BLaER1 (cell line): Measurements from ENCODE around the gene NPTXR.
A peak's percentile ranks its signal among the peaks of the same experiment; 100 is the strongest.

Source experiments
- H3K27ac ChIP-seq: shearing (Covaris generic); formaldehyde crosslinking; 2 replicates; pipeline ENCODE4 v1.8.1; 2022
- H3K27me3 ChIP-seq: shearing (Covaris generic); formaldehyde crosslinking; 2 replicates; pipeline ENCODE4 v1.8.1; 2022
- H3K36me3 ChIP-seq: shearing (Covaris generic); formaldehyde crosslinking; 2 replicates; pipeline ENCODE4 v1.8.1; 2022
- H3K4me1 ChIP-seq: shearing (Covaris generic); formaldehyde crosslinking; 2 replicates; pipeline ENCODE4 v1.8.1; 2022
- H3K4me2 ChIP-seq: shearing (Covaris generic); formaldehyde crosslinking; 2 replicates; pipeline ENCODE4 v1.8.1; 2022
- H3K4me3 ChIP-seq: shearing (Covaris generic); formaldehyde crosslinking; 2 replicates; pipeline ENCODE4 v1.8.1; 2022
- H3K9ac ChIP-seq: shearing (Covaris generic); formaldehyde crosslinking; 2 replicates; pipeline ENCODE4 v1.8.1; 2022
- H3K9me3 ChIP-seq: shearing (Covaris generic); formaldehyde crosslinking; 2 replicates; pipeline ENCODE4 v1.8.1; 2022
- H4K20me1 ChIP-seq: shearing (Covaris generic); formaldehyde crosslinking; 2 replicates; pipeline ENCODE4 v1.8.1; 2022
- Cebpa-rat ChIP-seq: shearing (Covaris generic); IDR thresholded peaks from 2 replicates; pipeline ENCODE4 v1.8.1; 2022

NPTXR gene

GRCh38 chr22:38843657-38844314 is at the start of gene NPTXR:
NPTXR (minus strand) TSS chr22:38844028.
- peak within 1 kb of the TSS; percentile 79 for H3K9ac ChIP-seq
- no peak for TF ChIP-seq Cebpa-rat
- H3K27me3 ChIP-seq, result no peaks in the 10 kb centered on the region; the same call in 1 of the 2 replicates
- peaks cover 34% of the 10 kb centered on the region for H3K4me1 ChIP-seq
- H3K9me3 ChIP-seq, result no peaks in the 10 kb centered on the region
- peak within 1 kb of the TSS; percentile 71 for H3K27ac ChIP-seq
- H3K36me3 ChIP-seq, result no peaks in the 10 kb centered on the region
- H4K20me1 ChIP-seq, result peaks cover 31% of the 10 kb centered on the region
- peak within 1 kb of the TSS; percentile 76 for H3K4me3 ChIP-seq
- peak within 1 kb of the TSS; percentile 87 for H3K4me2 ChIP-seq

GRCh38 chr22:38891256-38891655 is 47.4 kb upstream of the NPTXR start:
- TF ChIP-seq Cebpa-rat, result no peak
- Histone ChIP-seq H3K9me3 (no peaks in the 10 kb centered on the region), H3K27me3 (no peaks in the 10 kb centered on the region), H4K20me1 (no peaks in the 10 kb centered on the region), H3K4me1 (no peaks in the 10 kb centered on the region; the same call in 1 of the 2 replicates), H3K4me2 (no peak overlapping the region), H3K9ac (no peak overlapping the region), H3K27ac (no peak overlapping the region), H3K4me3 (no peak overlapping the region), H3K36me3 (no peaks in the 10 kb centered on the region)

- Histone ChIP-seq H3K4me1 (no peaks in the 10 kb centered on the region; the same call in 1 of the 2 replicates), H3K36me3 (no peaks in the 10 kb centered on the region), H3K4me2 (no peak overlapping the region), H3K27ac (no peak overlapping the region), H3K9ac (no peak overlapping the region), H3K9me3 (no peaks in the 10 kb centered on the region), H4K20me1 (no peaks in the 10 kb centered on the region), H3K4me3 (no peak overlapping the region), H3K27me3 (no peaks in the 10 kb centered on the region)
- TF ChIP-seq Cebpa-rat, result no peak
Measured at GRCh38 chr22:38890377-38890776, 46.5 kb upstream of the NPTXR start.

- H4K20me1 ChIP-seq, result no peaks in the 10 kb centered on the region
- no peaks in the 10 kb centered on the region for H3K36me3 ChIP-seq
- H3K27me3 ChIP-seq, result no peaks in the 10 kb centered on the region
- H3K4me1 ChIP-seq, result peaks cover 19% of the 10 kb centered on the region
- no peak overlapping the region for H3K9ac ChIP-seq
- TF ChIP-seq Cebpa-rat, result no peak
- no peaks in the 10 kb centered on the region for H3K9me3 ChIP-seq
- H3K4me3 ChIP-seq, result no peak overlapping the region
- no peak overlapping the region; the same call in 1 of the 2 replicates for H3K4me2 ChIP-seq
- no peak overlapping the region for H3K27ac ChIP-seq
Measured at GRCh38 chr22:38886333-38886732, 42.5 kb upstream of the NPTXR start.

- Histone ChIP-seq H3K27me3 (no peaks in the 10 kb centered on the region), H4K20me1 (no peaks in the 10 kb centered on the region), H3K4me2 (peak overlapping the region; percentile 57), H3K4me1 (peaks cover 29% of the 10 kb centered on the region), H3K4me3 (no peak overlapping the region), H3K9me3 (no peaks in the 10 kb centered on the region), H3K36me3 (no peaks in the 10 kb centered on the region), H3K9ac (no peak overlapping the region), H3K27ac (peak overlapping the region; percentile 14; the same call in 1 of the 2 replicates)
- TF ChIP-seq Cebpa-rat, result no peak
Measured at GRCh38 chr22:38882972-38883622, 39.3 kb upstream of the NPTXR start.

- peaks cover 29% of the 10 kb centered on the region for H3K4me1 ChIP-seq
- H3K27me3 ChIP-seq, result no peaks in the 10 kb centered on the region
- H3K9me3 ChIP-seq, result no peaks in the 10 kb centered on the region
- no peaks in the 10 kb centered on the region for H3K36me3 ChIP-seq
- no peak for TF ChIP-seq Cebpa-rat
- no peaks in the 10 kb centered on the region for H4K20me1 ChIP-seq
- H3K9ac ChIP-seq, result no peak overlapping the region
- peak overlapping the region; percentile 57 for H3K4me2 ChIP-seq
- no peak overlapping the region for H3K4me3 ChIP-seq
- no peak overlapping the region; the same call in 1 of the 2 replicates for H3K27ac ChIP-seq
Measured at GRCh38 chr22:38881997-38882879, 38.4 kb upstream of the NPTXR start.

GRCh38 chr22:38881464-38881871 is 37.6 kb upstream of the NPTXR start:
- Histone ChIP-seq H3K4me1 (peaks cover 29% of the 10 kb centered on the region), H3K4me3 (no peak overlapping the region), H3K27me3 (no peaks in the 10 kb centered on the region), H3K4me2 (no peak overlapping the region), H3K36me3 (no peaks in the 10 kb centered on the region), H3K9ac (no peak overlapping the region), H3K9me3 (no peaks in the 10 kb centered on the region), H3K27ac (no peak overlapping the region), H4K20me1 (no peaks in the 10 kb centered on the region)
- TF ChIP-seq Cebpa-rat, result no peak

- H3K27me3 ChIP-seq, result no peaks in the 10 kb centered on the region
- peaks cover 29% of the 10 kb centered on the region for H3K4me1 ChIP-seq
- no peaks in the 10 kb centered on the region for H3K9me3 ChIP-seq
- H3K27ac ChIP-seq, result no peak overlapping the region
- no peak overlapping the region for H3K4me2 ChIP-seq
- H3K9ac ChIP-seq, result no peak overlapping the region
- no peaks in the 10 kb centered on the region for H3K36me3 ChIP-seq
- no peaks in the 10 kb centered on the region for H4K20me1 ChIP-seq
- no peak for TF ChIP-seq Cebpa-rat
- H3K4me3 ChIP-seq, result no peak overlapping the region
Measured at GRCh38 chr22:38879961-38880360, 36.1 kb upstream of the NPTXR start.

GRCh38 chr22:38879108-38879729 is 35.4 kb upstream of the NPTXR start:
- H4K20me1 ChIP-seq, result no peaks in the 10 kb centered on the region
- no peak overlapping the region for H3K4me2 ChIP-seq
- no peaks in the 10 kb centered on the region for H3K36me3 ChIP-seq
- no peaks in the 10 kb centered on the region for H3K9me3 ChIP-seq
- H3K27me3 ChIP-seq, result no peaks in the 10 kb centered on the region
- no peak for TF ChIP-seq Cebpa-rat
- no peak overlapping the region for H3K9ac ChIP-seq
- H3K4me1 ChIP-seq, result peaks cover 29% of the 10 kb centered on the region
- no peak overlapping the region for H3K4me3 ChIP-seq
- H3K27ac ChIP-seq, result no peak overlapping the region
